Measurements from ENCODE around the gene PKD2.
"Not testable (repeated sequence)": the region's sequence is repeated elsewhere in the genome, so short reads cannot be mapped to it uniquely, and the experiment has no call there.

The PKD2 gene

GRCh38 chr4:87989765-87990164, 17.7 kb upstream of the PKD2 start:
- DNase-seq: no peak

- DNase-seq: no peak
Measured at GRCh38 chr4:87995435-87995834, 12.0 kb upstream of the PKD2 start.

- DNase-seq: not testable (repeated sequence)
Measured at GRCh38 chr4:87999191-87999691, 8.2 kb upstream of the PKD2 start.

GRCh38 chr4:88001871-88002270, 5.6 kb upstream of the PKD2 start:
- no peak for DNase-seq

- DNase-seq: no peak
Measured at GRCh38 chr4:88002786-88003185, 4.6 kb upstream of the PKD2 start.

- no peak for DNase-seq
Measured at GRCh38 chr4:88003261-88003660, 4.2 kb upstream of the PKD2 start.

- DNase-seq: no peak
Measured at GRCh38 chr4:88005076-88005475, 2.4 kb upstream of the PKD2 start.

GRCh38 chr4:88005946-88006345, 1.5 kb upstream of the PKD2 start:
- no peak for DNase-seq

GRCh38 chr4:88006956-88007303, 505 bp upstream of the PKD2 start:
- no peak for DNase-seq

- peak; percentile 32 for DNase-seq
Measured at GRCh38 chr4:88008122-88008742, 797 bp downstream of the PKD2 start.

GRCh38 chr4:88008743-88009171, 1.3 kb downstream of the PKD2 start:
- peak; percentile 39 for DNase-seq

GRCh38 chr4:88009871-88010270, 2.4 kb downstream of the PKD2 start:
- peak; percentile 5 for DNase-seq

- DNase-seq: no peak
Measured at GRCh38 chr4:88010966-88011365, 3.5 kb downstream of the PKD2 start.

- peak; percentile 42 for DNase-seq
Measured at GRCh38 chr4:88012647-88013046, 5.2 kb downstream of the PKD2 start.

GRCh38 chr4:88014386-88014905, 7.0 kb downstream of the PKD2 start:
- no peak for DNase-seq

GRCh38 chr4:88015659-88016295, 8.3 kb downstream of the PKD2 start:
- no peak for DNase-seq

- DNase-seq: no peak
Measured at GRCh38 chr4:88017516-88018297, 10.3 kb downstream of the PKD2 start.

- no peak for DNase-seq
Measured at GRCh38 chr4:88018466-88018865, 11.0 kb downstream of the PKD2 start.

- no peak for DNase-seq
Measured at GRCh38 chr4:88021824-88022223, 14.4 kb downstream of the PKD2 start.

GRCh38 chr4:88022289-88022688, 14.9 kb downstream of the PKD2 start:
- DNase-seq: no peak

- DNase-seq: not testable (repeated sequence)
Measured at GRCh38 chr4:88025868-88026661, 18.6 kb downstream of the PKD2 start.

Measured in RPMI8226 (cell line).